Breast epithelium (tissue), 3 donors: Measurements from ENCODE around the gene LMTK3.

Experiments used
- POLR2A ChIP-seq: fragments of 450-650 bp; IDR thresholded peaks from one replicate; pipeline ENCODE4 v1.6.1; 2016; ENCODE audit warnings: antibody characterized with exemption, mild to moderate bottlenecking, moderate library complexity
- POLR2AphosphoS5 ChIP-seq, 3 donors: sonication (generic); formaldehyde crosslinking; IDR thresholded peaks; one replicate each; pipeline ENCODE4 v1.6.1; 2017; ENCODE audit warnings: antibody characterized with exemption in 3 of 3
- TF ChIP-seq, protein P1 (sequence below), 3 donors: fragments of 450-650 bp; IDR thresholded peaks; one replicate each; pipeline ENCODE4 v1.5.1; 2016 to 2017; ENCODE audit warnings: antibody characterized with exemption in 3 of 3, mild to moderate bottlenecking in 3 of 3, moderate library complexity in 3 of 3

DNA sequence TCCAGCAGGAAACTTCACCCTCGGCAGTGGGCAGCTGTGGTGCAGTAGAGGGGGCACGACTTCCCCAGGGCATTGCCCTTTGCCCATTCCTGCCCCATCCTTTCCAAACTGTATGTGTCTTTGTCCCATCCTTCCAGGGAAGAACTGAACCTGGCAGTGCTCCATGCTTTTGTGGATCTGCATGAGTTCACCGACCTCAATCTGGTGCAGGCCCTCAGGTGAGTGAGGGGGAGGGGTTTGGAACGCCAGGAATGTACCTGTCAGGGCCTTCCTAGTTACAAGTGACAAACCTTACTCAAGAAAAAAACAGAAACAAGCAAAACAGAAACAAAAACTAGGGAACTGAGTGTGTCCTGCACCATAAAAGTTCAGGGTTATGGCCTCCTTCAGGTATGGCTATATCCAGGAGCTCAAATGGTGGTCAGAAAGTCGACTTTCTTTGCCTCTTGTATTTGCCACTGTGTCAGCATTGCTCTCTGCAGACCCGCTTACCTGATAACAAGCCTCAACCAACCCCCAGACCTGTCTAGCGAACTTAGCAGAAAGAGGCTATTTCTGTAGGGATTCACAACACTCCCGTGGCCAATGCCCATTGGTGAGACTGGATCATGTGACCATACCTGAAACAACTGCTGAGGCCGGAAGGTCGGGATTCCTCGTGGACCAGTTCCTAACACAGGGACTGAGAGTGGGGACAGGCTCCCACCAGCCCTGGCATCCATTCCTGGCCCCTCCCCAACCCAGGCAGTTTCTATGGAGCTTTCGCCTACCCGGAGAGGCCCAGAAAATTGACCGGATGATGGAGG lies 38.3 kb downstream of the LMTK3 start:
- TF ChIP-seq, protein P1, sequence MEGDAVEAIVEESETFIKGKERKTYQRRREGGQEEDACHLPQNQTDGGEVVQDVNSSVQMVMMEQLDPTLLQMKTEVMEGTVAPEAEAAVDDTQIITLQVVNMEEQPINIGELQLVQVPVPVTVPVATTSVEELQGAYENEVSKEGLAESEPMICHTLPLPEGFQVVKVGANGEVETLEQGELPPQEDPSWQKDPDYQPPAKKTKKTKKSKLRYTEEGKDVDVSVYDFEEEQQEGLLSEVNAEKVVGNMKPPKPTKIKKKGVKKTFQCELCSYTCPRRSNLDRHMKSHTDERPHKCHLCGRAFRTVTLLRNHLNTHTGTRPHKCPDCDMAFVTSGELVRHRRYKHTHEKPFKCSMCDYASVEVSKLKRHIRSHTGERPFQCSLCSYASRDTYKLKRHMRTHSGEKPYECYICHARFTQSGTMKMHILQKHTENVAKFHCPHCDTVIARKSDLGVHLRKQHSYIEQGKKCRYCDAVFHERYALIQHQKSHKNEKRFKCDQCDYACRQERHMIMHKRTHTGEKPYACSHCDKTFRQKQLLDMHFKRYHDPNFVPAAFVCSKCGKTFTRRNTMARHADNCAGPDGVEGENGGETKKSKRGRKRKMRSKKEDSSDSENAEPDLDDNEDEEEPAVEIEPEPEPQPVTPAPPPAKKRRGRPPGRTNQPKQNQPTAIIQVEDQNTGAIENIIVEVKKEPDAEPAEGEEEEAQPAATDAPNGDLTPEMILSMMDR (IDR thresholded peaks at IDR 0.05): no peak
- no peak for TF ChIP-seq POLR2AphosphoS5 (IDR thresholded peaks at IDR 0.05)
- TF ChIP-seq POLR2A: no peak
